MM.1S (cell line): Measurements from ENCODE around the gene GOLGA3.

Experiments used
- DNase-seq: peaks from one replicate; pipeline ENCODE4 v3.0.0-alpha.2; 2015
- H2AFZ ChIP-seq: fragments of 300-600 bp; sonication (generic); 2 replicates; pipeline ENCODE4 v1.6.0; 2016; ENCODE audit warnings: antibody characterized with exemption, low read length
- H3F3A ChIP-seq: fragments of 300-600 bp; sonication (generic); 2 replicates; pipeline ENCODE4 v1.6.1; 2016; ENCODE audit warnings: mild to moderate bottlenecking, antibody characterized with exemption, low read length, moderate library complexity, mixed read lengths; ENCODE audit not compliant: insufficient read depth
- H3K27ac ChIP-seq: fragments of 300-600 bp; sonication (generic); 2 replicates; pipeline ENCODE4 v1.5.1; 2016; ENCODE audit warnings: mild to moderate bottlenecking, low read length
- H3K27me3 ChIP-seq: fragments of 300-600 bp; sonication (generic); replicated peaks from 2 replicates; pipeline ENCODE4 v1.6.0; 2016; ENCODE audit warnings: low read length; ENCODE audit not compliant: insufficient read depth
- H3K36me3 ChIP-seq: fragments of 300-600 bp; sonication (generic); replicated peaks from 2 replicates; pipeline ENCODE4 v1.6.1; 2016; ENCODE audit warnings: mild to moderate bottlenecking, low read length, mixed read lengths; ENCODE audit not compliant: insufficient read depth
- H3K4me1 ChIP-seq: fragments of 300-600 bp; sonication (generic); 2 replicates; pipeline ENCODE4 v1.6.1; 2016; ENCODE audit warnings: low read length, mixed read lengths
- H3K4me2 ChIP-seq: fragments of 300-600 bp; sonication (generic); 2 replicates; pipeline ENCODE4 v1.6.0; 2016; ENCODE audit warnings: low read depth, low read length
- H3K4me3 ChIP-seq: fragments of 300-600 bp; sonication (generic); 2 replicates; pipeline ENCODE4 v1.5.1; 2016; ENCODE audit warnings: low read length, mixed read lengths
- H3K79me2 ChIP-seq: fragments of 300-600 bp; sonication (generic); 2 replicates; pipeline ENCODE4 v1.6.1; 2016; ENCODE audit warnings: mixed run types, low read length, mixed read lengths
- H3K9ac ChIP-seq: fragments of 300-600 bp; sonication (generic); 2 replicates; pipeline ENCODE4 v1.6.1; 2016; ENCODE audit warnings: low read length, mixed read lengths
- H3K9me2 ChIP-seq: fragments of 300-600 bp; sonication (generic); replicated peaks from 2 replicates; pipeline ENCODE4 v1.6.1; 2016; ENCODE audit warnings: mild to moderate bottlenecking, low read length, mixed read lengths; ENCODE audit not compliant: insufficient read depth
- H3K9me3 ChIP-seq: fragments of 300-600 bp; sonication (generic); replicated peaks from 2 replicates; pipeline ENCODE4 v1.6.1; 2016; ENCODE audit warnings: mild to moderate bottlenecking, low read length, mixed read lengths; ENCODE audit not compliant: insufficient read depth
- H4K20me1 ChIP-seq: fragments of 300-600 bp; sonication (generic); 2 replicates; pipeline ENCODE4 v1.6.1; 2016; ENCODE audit warnings: mild to moderate bottlenecking, low read length, moderate library complexity, mixed read lengths; ENCODE audit not compliant: insufficient read depth
- CTCF ChIP-seq: fragments of 300-600 bp; sonication (generic); IDR thresholded peaks from 2 replicates; pipeline ENCODE4 v1.5.1; 2016; ENCODE audit warnings: antibody characterized with exemption, low read length, mixed read lengths
- EZH2 ChIP-seq: fragments of 300-600 bp; sonication (generic); optimal IDR thresholded peaks from 2 replicates; pipeline ENCODE3; 2017; ENCODE audit warnings: low read depth, mild to moderate bottlenecking, antibody characterized with exemption, low read length, mixed read lengths
- EZH2phosphoT487 ChIP-seq: fragments of 300-600 bp; sonication (generic); IDR thresholded peaks from 2 replicates; pipeline ENCODE4 v1.6.1; 2018; ENCODE audit warnings: antibody characterized with exemption, low read length

The GOLGA3 gene

GRCh38 chr12:132736913-132737312, 91.8 kb downstream of the GOLGA3 start:
- Histone ChIP-seq H3K27ac (no peak overlapping the region), H3K4me1 (no peaks in the 10 kb centered on the region), H2AFZ (no peak overlapping the region), H3K9me2 (no peaks in the 10 kb centered on the region), H3K79me2 (no peaks in the 10 kb centered on the region), H3F3A (no peaks in the 10 kb centered on the region), H4K20me1 (no peaks in the 10 kb centered on the region), H3K9ac (no peak overlapping the region), H3K36me3 (no peaks in the 10 kb centered on the region), H3K4me3 (no peak overlapping the region), H3K4me2 (no peak overlapping the region), H3K9me3 (no peaks in the 10 kb centered on the region), H3K27me3 (no peaks in the 10 kb centered on the region)
- no peak for DNase-seq
- no peak for TF ChIP-seq EZH2phosphoT487
- no peak for TF ChIP-seq EZH2
- no peak for TF ChIP-seq CTCF

GRCh38 chr12:132736378-132736777, 92.3 kb downstream of the GOLGA3 start:
- no peaks in the 10 kb centered on the region for H3K36me3 ChIP-seq
- H3K9me3 ChIP-seq = no peaks in the 10 kb centered on the region

GRCh38 chr12:132735496-132735895, 93.2 kb downstream of the GOLGA3 start:
- no peaks in the 10 kb centered on the region for H3K9me2 ChIP-seq
- H4K20me1 ChIP-seq = no peaks in the 10 kb centered on the region
- H3K79me2 ChIP-seq = no peaks in the 10 kb centered on the region
- H3K36me3 ChIP-seq = no peaks in the 10 kb centered on the region
- no peaks in the 10 kb centered on the region for H3K27me3 ChIP-seq
- H2AFZ ChIP-seq = no peak overlapping the region
- no peaks in the 10 kb centered on the region for H3F3A ChIP-seq
- no peak overlapping the region for H3K9ac ChIP-seq
- H3K9me3 ChIP-seq = no peaks in the 10 kb centered on the region
- no peak overlapping the region for H3K4me3 ChIP-seq
- H3K4me1 ChIP-seq = no peaks in the 10 kb centered on the region
- no peak overlapping the region for H3K27ac ChIP-seq
- TF ChIP-seq EZH2phosphoT487 (no peak), EZH2 (no peak), CTCF (no peak)
- DNase-seq = no peak
- no peak overlapping the region for H3K4me2 ChIP-seq

More at GRCh38 chr12:132736378-132736777, 92.3 kb downstream of the GOLGA3 start:
- Histone ChIP-seq H3K27me3 (no peaks in the 10 kb centered on the region), H3F3A (no peaks in the 10 kb centered on the region), H3K4me3 (no peak overlapping the region), H3K4me1 (no peaks in the 10 kb centered on the region), H3K4me2 (no peak overlapping the region), H3K9ac (no peak overlapping the region), H3K9me2 (no peaks in the 10 kb centered on the region), H2AFZ (no peak overlapping the region), H4K20me1 (no peaks in the 10 kb centered on the region), H3K27ac (no peak overlapping the region), H3K79me2 (no peaks in the 10 kb centered on the region)
- TF ChIP-seq EZH2phosphoT487 = no peak
- no peak for TF ChIP-seq CTCF
- no peak for TF ChIP-seq EZH2
- DNase-seq = no peak

- Histone ChIP-seq H2AFZ (no peak overlapping the region), H3K9ac (no peak overlapping the region), H3K79me2 (no peaks in the 10 kb centered on the region), H3K9me3 (no peaks in the 10 kb centered on the region), H3F3A (no peaks in the 10 kb centered on the region), H3K9me2 (no peaks in the 10 kb centered on the region), H3K27ac (no peak overlapping the region), H3K4me1 (no peaks in the 10 kb centered on the region), H4K20me1 (no peaks in the 10 kb centered on the region), H3K4me3 (no peak overlapping the region), H3K27me3 (no peaks in the 10 kb centered on the region), H3K4me2 (no peak overlapping the region), H3K36me3 (no peaks in the 10 kb centered on the region)
- no peak for DNase-seq
- no peak for TF ChIP-seq EZH2phosphoT487
- TF ChIP-seq EZH2 = no peak
- TF ChIP-seq CTCF = no peak
These were observed 94.5 kb downstream of the GOLGA3 start for GRCh38 chr12:132734206-132734605.
